CD8-positive, alpha-beta memory T cell (primary cell): ENCODE measurements around the gene ZBTB16. TPM values are rescaled to one million over a fixed set of nuclear protein-coding genes. Genes with fewer than 3 reads are reported as not detected.

Experiments
- CTCF ChIA-PET: fragments of 350-600 bp; sonication (Branson Sonifier 250); formaldehyde crosslinking; loops from one replicate; lab custom pipeline; 2021; ENCODE audit warnings: antibody characterized with exemption; lab: Charles Lee
- POLR2A ChIA-PET: fragments of 350-600 bp; sonication (Branson Sonifier 250); formaldehyde crosslinking; loops from one replicate; lab custom pipeline; 2021; ENCODE audit warnings: antibody characterized with exemption; lab: Charles Lee
- DNase-seq, 5 donors: peaks; one replicate each; pipeline versions ENCODE4 v3.0.0 to v3.0.0-alpha.2; 2020 to 2022; ENCODE audit warnings: mixed read lengths in 1 of 5
- H3K27ac ChIP-seq: one replicate; pipeline ENCODE4 v1.7.0; 2013; ENCODE audit warnings: low read depth, mild to moderate bottlenecking, low read length, moderate library complexity
- H3K27me3 ChIP-seq: 2 replicates; pipeline ENCODE4 v1.7.0; 2013; ENCODE audit warnings: low read length, mild to moderate bottlenecking; ENCODE audit not compliant: insufficient read depth, poor library complexity, severe bottlenecking
- H3K36me3 ChIP-seq: 2 replicates; pipeline ENCODE4 v1.7.0; 2013; ENCODE audit warnings: mild to moderate bottlenecking, low read length, moderate library complexity; ENCODE audit not compliant: insufficient read depth
- H3K4me1 ChIP-seq: 2 replicates; pipeline ENCODE4 v1.7.0; 2013; ENCODE audit warnings: mild to moderate bottlenecking, low read length, moderate library complexity; ENCODE audit not compliant: insufficient read depth
- H3K4me3 ChIP-seq: 2 replicates; pipeline ENCODE4 v1.7.0; 2013; ENCODE audit warnings: mild to moderate bottlenecking, low read length
- H3K9me3 ChIP-seq: 2 replicates; pipeline ENCODE4 v1.7.0; 2013; ENCODE audit warnings: mild to moderate bottlenecking, low read length
- H3K27ac Mint-ChIP-seq, 8 donors: one replicate each; pipeline ENCODE4 v1.8.0; 2020 to 2021; ENCODE audit warnings: mixed read lengths in 8 of 8, mild to moderate bottlenecking in 6 of 8, inconsistent platforms in 3 of 8, moderate library complexity in 3 of 8
- H3K27me3 Mint-ChIP-seq, 2 donors: one replicate each; pipeline ENCODE4 v1.8.0; 2020 to 2021; ENCODE audit warnings: mixed read lengths in 2 of 2, mild to moderate bottlenecking in 1 of 2, moderate library complexity in 1 of 2
- H3K36me3 Mint-ChIP-seq, 3 donors: one replicate each; pipeline ENCODE4 v1.8.0; 2020 to 2021; ENCODE audit warnings: mixed read lengths in 3 of 3, inconsistent platforms in 1 of 3, mild to moderate bottlenecking in 1 of 3
- H3K4me1 Mint-ChIP-seq, 3 donors: one replicate each; pipeline ENCODE4 v1.8.0; 2020 to 2021; ENCODE audit warnings: mixed read lengths in 3 of 3, inconsistent platforms in 1 of 3, mild to moderate bottlenecking in 1 of 3
- H3K4me3 Mint-ChIP-seq, 7 donors: one replicate each; pipeline ENCODE4 v1.8.0; 2020 to 2021; ENCODE audit warnings: mixed read lengths in 7 of 7, mild to moderate bottlenecking in 6 of 7, moderate library complexity in 4 of 7, inconsistent platforms in 2 of 7
- H3K9me3 Mint-ChIP-seq, 5 donors: one replicate each; pipeline ENCODE4 v1.8.0; 2020 to 2022; ENCODE audit warnings: mixed read lengths in 5 of 5, mild to moderate bottlenecking in 3 of 5, moderate library complexity in 2 of 5, inconsistent platforms in 1 of 5
- polyA plus RNA-seq: library from polyadenylated mRNA; unstranded; fragments of 300-500 nt; fragmentation: Illumina TruSeq; gene quantifications from one replicate; pipeline ENCODE4 v1.2.3, GENCODE V29; 2021
- total RNA-seq, 2 experiments: library from RNA; stranded (reverse); gene quantifications; one replicate each; pipeline ENCODE4 v1.2.3, GENCODE V29; 2021

The ZBTB16 gene
- total and polyA plus RNA-seq, 3 experiments from 2014 or later: 2.1 to 71.9 (median 2.2) TPM

- H3K9me3 Mint-ChIP-seq: no peaks in the 10 kb centered on the region
- Histone ChIP-seq H3K36me3 (no peaks in the 10 kb centered on the region), H3K4me3 (no peak overlapping the region), H3K27me3 (no peaks in the 10 kb centered on the region), H3K9me3 (no peaks in the 10 kb centered on the region), H3K4me1 (peaks cover 29% of the 10 kb centered on the region), H3K27ac (no peak overlapping the region)
- no peaks in the 10 kb centered on the region for H3K36me3 Mint-ChIP-seq
- ChIA-PET POLR2A (no interaction called here), CTCF (interaction anchor here (1.0 kb wide), 1 partner anchor 90 kb away, joined by 3 read pairs; no protein-coding TSS in a partner anchor)
- H3K4me1 Mint-ChIP-seq: peaks cover 46 to 73% (median 69%) of the 10 kb centered on the region in 3 donors
- peak overlapping the region; percentile 57 to 87 (median 76) for H3K4me3 Mint-ChIP-seq
- H3K27ac Mint-ChIP-seq: peak overlapping the region; percentile 63 to 97 (median 88)
- H3K27me3 Mint-ChIP-seq: peaks cover 0 to 1% of the 10 kb centered on the region in 2 donors
- peak in 2 of 5 donors; percentile 21 to 34 for DNase-seq
Observed at GRCh38 chr11:114102993-114103896, 43.7 kb downstream of the ZBTB16 start.

GRCh38 chr11:114105611-114106010, 46.1 kb downstream of the ZBTB16 start:
- no peaks in the 10 kb centered on the region for H3K9me3 Mint-ChIP-seq
- DNase-seq: no peak
- H3K27ac ChIP-seq: no peak overlapping the region
- ChIA-PET CTCF (no interaction called here), POLR2A (no interaction called here)
- H3K36me3 ChIP-seq: no peaks in the 10 kb centered on the region
- H3K9me3 ChIP-seq: no peaks in the 10 kb centered on the region
- peaks cover 3 to 7% of the 10 kb centered on the region in 2 donors for H3K27me3 Mint-ChIP-seq
- peak overlapping the region; percentile 41 to 97 (median 87) for H3K27ac Mint-ChIP-seq
- H3K4me3 Mint-ChIP-seq: peak overlapping the region; percentile 9 to 87 (median 64)
- H3K36me3 Mint-ChIP-seq: no peaks in the 10 kb centered on the region
- H3K4me1 Mint-ChIP-seq: peaks cover 45 to 75% (median 70%) of the 10 kb centered on the region in 3 donors
- H3K27me3 ChIP-seq: no peaks in the 10 kb centered on the region
- H3K4me3 ChIP-seq: no peak overlapping the region
- peaks cover 29% of the 10 kb centered on the region for H3K4me1 ChIP-seq

- ChIA-PET POLR2A (no interaction called here), CTCF (no interaction called here)
- no peak overlapping the region for H3K27ac ChIP-seq
- Mint-ChIP-seq H3K27ac (peak overlapping the region in 7 of 8 donors; percentile 52 to 97 (median 88)), H3K36me3 (no peaks in the 10 kb centered on the region), H3K4me3 (peak overlapping the region in 6 of 7 donors; percentile 21 to 87 (median 65)), H3K4me1 (peaks cover 45 to 74% (median 74%) of the 10 kb centered on the region in 3 donors), H3K27me3 (peaks cover 3 to 7% of the 10 kb centered on the region in 2 donors), H3K9me3 (no peaks in the 10 kb centered on the region)
- H3K4me3 ChIP-seq: no peak overlapping the region
- no peaks in the 10 kb centered on the region for H3K27me3 ChIP-seq
- DNase-seq: no peak
- H3K36me3 ChIP-seq: no peaks in the 10 kb centered on the region
- no peaks in the 10 kb centered on the region for H3K9me3 ChIP-seq
- peaks cover 29% of the 10 kb centered on the region for H3K4me1 ChIP-seq
Observed at GRCh38 chr11:114106047-114106446, 46.5 kb downstream of the ZBTB16 start.

- H3K27me3 ChIP-seq: no peaks in the 10 kb centered on the region
- H3K9me3 ChIP-seq: no peaks in the 10 kb centered on the region
- ChIA-PET POLR2A (interaction anchor here (0.6 kb wide), 1 partner anchor 44 kb away, joined by 3 read pairs; no protein-coding TSS in a partner anchor), CTCF (no interaction called here)
- peaks cover 4 to 7% of the 10 kb centered on the region in 2 donors for H3K27me3 Mint-ChIP-seq
- peak overlapping the region in 6 of 8 donors; percentile 62 to 97 (median 90) for H3K27ac Mint-ChIP-seq
- no peaks in the 10 kb centered on the region for H3K36me3 ChIP-seq
- DNase-seq: no peak
- peak overlapping the region in 5 of 7 donors; percentile 11 to 87 (median 58) for H3K4me3 Mint-ChIP-seq
- no peak overlapping the region for H3K4me3 ChIP-seq
- H3K9me3 Mint-ChIP-seq: no peaks in the 10 kb centered on the region
- H3K4me1 ChIP-seq: peaks cover 29% of the 10 kb centered on the region
- no peak overlapping the region for H3K27ac ChIP-seq
- peaks cover 50 to 76% (median 73%) of the 10 kb centered on the region in 3 donors for H3K4me1 Mint-ChIP-seq
- no peaks in the 10 kb centered on the region for H3K36me3 Mint-ChIP-seq
Observed at GRCh38 chr11:114106986-114107385, 47.5 kb downstream of the ZBTB16 start.

- Mint-ChIP-seq H3K9me3 (no peaks in the 10 kb centered on the region), H3K4me1 (peaks cover 33 to 61% (median 59%) of the 10 kb centered on the region in 3 donors), H3K27me3 (peaks cover 4 to 19% of the 10 kb centered on the region in 2 donors), H3K36me3 (no peaks in the 10 kb centered on the region), H3K27ac (peak overlapping the region in 7 of 8 donors; percentile 62 to 91 (median 86)), H3K4me3 (peak overlapping the region in 5 of 7 donors; percentile 14 to 84 (median 67))
- ChIA-PET POLR2A (no interaction called here), CTCF (interaction anchor here (0.6 to 1.5 kb wide), 4 partner anchors 12 to 153 kb away, joined by 3 read pairs; no protein-coding TSS in a partner anchor)
- DNase-seq: no peak
- no peak overlapping the region for H3K4me3 ChIP-seq
- no peaks in the 10 kb centered on the region for H3K9me3 ChIP-seq
- H3K27me3 ChIP-seq: peaks cover 3% of the 10 kb centered on the region
- no peaks in the 10 kb centered on the region for H3K36me3 ChIP-seq
- peaks cover 21% of the 10 kb centered on the region for H3K4me1 ChIP-seq
- no peak overlapping the region for H3K27ac ChIP-seq
Observed at GRCh38 chr11:114108501-114109205, 49.1 kb downstream of the ZBTB16 start.

- H3K4me1 Mint-ChIP-seq: peaks cover 29 to 59% (median 51%) of the 10 kb centered on the region in 3 donors
- CTCF ChIA-PET: interaction anchor here (1.5 kb wide), 1 partner anchor 152 kb away, joined by 3 read pairs; no protein-coding TSS in a partner anchor
- Histone ChIP-seq H3K36me3 (no peaks in the 10 kb centered on the region), H3K4me1 (peaks cover 13% of the 10 kb centered on the region), H3K27ac (no peak overlapping the region), H3K27me3 (peaks cover 3% of the 10 kb centered on the region), H3K9me3 (no peaks in the 10 kb centered on the region), H3K4me3 (no peak overlapping the region)
- H3K36me3 Mint-ChIP-seq: no peaks in the 10 kb centered on the region
- no peaks in the 10 kb centered on the region for H3K9me3 Mint-ChIP-seq
- H3K27me3 Mint-ChIP-seq: peaks cover 7 to 27% of the 10 kb centered on the region in 2 donors
- POLR2A ChIA-PET: interaction anchor here (0.6 kb wide), 1 partner anchor 191 kb away, joined by 4 read pairs; no protein-coding TSS in a partner anchor
- peak overlapping the region in 6 of 7 donors; percentile 60 to 87 (median 74) for H3K4me3 Mint-ChIP-seq
- peak overlapping the region in 7 of 8 donors; percentile 43 to 91 (median 77) for H3K27ac Mint-ChIP-seq
- DNase-seq: no peak
Observed at GRCh38 chr11:114109206-114110090, 49.9 kb downstream of the ZBTB16 start.

- POLR2A ChIA-PET: interaction anchor here (0.6 kb wide), 1 partner anchor 191 kb away, joined by 4 read pairs; no protein-coding TSS in a partner anchor
- Histone ChIP-seq H3K4me1 (peaks cover 6% of the 10 kb centered on the region), H3K27ac (no peak overlapping the region), H3K4me3 (no peak overlapping the region), H3K36me3 (no peaks in the 10 kb centered on the region), H3K27me3 (peaks cover 3% of the 10 kb centered on the region), H3K9me3 (no peaks in the 10 kb centered on the region)
- CTCF ChIA-PET: interaction anchor here (1.5 kb wide), 1 partner anchor 151 kb away, joined by 3 read pairs; no protein-coding TSS in a partner anchor
- Mint-ChIP-seq H3K36me3 (no peaks in the 10 kb centered on the region), H3K27me3 (peaks cover 8 to 31% of the 10 kb centered on the region in 2 donors), H3K4me3 (peak overlapping the region in 6 of 7 donors; percentile 60 to 87 (median 74)), H3K9me3 (no peaks in the 10 kb centered on the region), H3K4me1 (peaks cover 24 to 56% (median 44%) of the 10 kb centered on the region in 3 donors), H3K27ac (peak overlapping the region in 6 of 8 donors; percentile 43 to 91 (median 81))
- DNase-seq: no peak
Observed at GRCh38 chr11:114110123-114110522, 50.6 kb downstream of the ZBTB16 start.
